Ovary (tissue), 9 donors: ENCODE data around the gene PLEKHA7. TPM values are rescaled to one million over a fixed set of nuclear protein-coding genes. Genes with fewer than 3 reads are reported as not detected.

ENCODE experiments used
- DNase-seq, 5 donors: peaks; one replicate each; pipeline ENCODE4 v3.0.0-alpha.2; 2019 to 2020
- H3K27ac ChIP-seq, 2 donors: fragments of 200-600 bp; one replicate each; pipeline versions ENCODE4 v1.5.1 to v1.8.0; 2019 to 2022
- H3K27me3 ChIP-seq: fragments of 200-600 bp; one replicate; pipeline ENCODE4 v1.8.0; 2022
- H3K36me3 ChIP-seq: fragments of 200-600 bp; sonication (generic); one replicate; pipeline ENCODE4 v1.5.1; 2019
- H3K4me1 ChIP-seq: one replicate; pipeline ENCODE4 v1.8.1; 2013; ENCODE audit warnings: mild to moderate bottlenecking, moderate library complexity; ENCODE audit not compliant: insufficient read depth
- H3K4me3 ChIP-seq: fragments of 200-600 bp; sonication (generic); one replicate; pipeline ENCODE4 v1.5.1; 2017
- H3K9me3 ChIP-seq, 2 donors: fragments of 200-600 bp in 1 of 2; sonication (generic) in 1 of 2; one replicate each; pipeline versions ENCODE4 v1.5.1 to v1.8.1; 2013 to 2019; ENCODE audit warnings: mild to moderate bottlenecking in 1 of 2, moderate library complexity in 1 of 2
- EP300 ChIP-seq: sonication (generic); formaldehyde crosslinking; IDR thresholded peaks from one replicate; pipeline ENCODE4 v1.6.1; 2017; ENCODE audit warnings: antibody characterized with exemption
- POLR2A ChIP-seq: fragments of 450-650 bp; IDR thresholded peaks from one replicate; pipeline ENCODE4 v1.6.1; 2017; ENCODE audit warnings: antibody characterized with exemption, mild to moderate bottlenecking, moderate library complexity
- WGBS, 3 donors: extraction: QIAGEN DNeasy Blood & Tissue Kit in 1 of 3; methylation state at CpG; one replicate each; pipeline versions ENCODE4 v1.1.5 to v1.1.7; 2013 to 2017; 5-methylcytosine and 5-hydroxymethylcytosine counted together
- intact Hi-C, 4 donors: fragments of 100-400 bp; cut with DNase I; formaldehyde crosslinking; loops; one replicate each; pipeline versions ENCODE4 v1.11.0 to v1.15.1; 2022 to 2023
- polyA plus RNA-seq, 2 donors: library from polyadenylated mRNA; stranded (reverse); fragments of 200-250 nt in 1 of 2; fragments of 350-450 nt in 1 of 2; fragmentation: Illumina TruSeq in 1 of 2; extraction: RNeasy Lipid Tissue Mini Kit (QIAGEN cat#74804) in 1 of 2; gene quantifications; one replicate each; pipeline ENCODE4 v1.2.3, GENCODE V29; 2013 to 2014
- total RNA-seq, 7 donors: library from RNA; depleted of rRNA in 2 of 7; stranded (reverse); fragments of >200 nt in 2 of 7; fragmentation: NEBNext Ultra II Directional in 3 of 7; extraction: Animal tissue kit (Norgen Biotek cat#: 25700) in 3 of 7; gene quantifications; one replicate each; pipeline versions ENCODE4 v1.1.0 to v1.2.4, GENCODE V29; 2016 to 2023
- TF ChIP-seq, protein P1 (sequence below), 3 donors: fragments of 450-650 bp in 2 of 3; fragments of 200-600 bp in 1 of 3; IDR thresholded peaks; one replicate each; pipeline versions ENCODE4 v1.5.1 to v1.8.0; 2016 to 2022; ENCODE audit warnings: antibody characterized with exemption in 3 of 3, mild to moderate bottlenecking in 1 of 3
- donor health status: DM: no; HTN: no; CAD: no; lungs with moderate emphysema.
- donor health status: DM: no; HTN: no; CAD: no.
- donor health status: Bipolar disorder and iron deficiency.
- donor health status: DM: yes; HTN: yes; CAD: no.
- donor health status: DM: no; HTN: no; CAD: no.
- donor health status: DM: yes; HTN: yes; CAD: no.

Gene PLEKHA7
- total and polyA plus RNA-seq, 9 donors, result 9.6 to 29.5 (median 15.9) TPM

- TF ChIP-seq POLR2A (no peak), EP300 (no peak)
- TF ChIP-seq, protein P1, sequence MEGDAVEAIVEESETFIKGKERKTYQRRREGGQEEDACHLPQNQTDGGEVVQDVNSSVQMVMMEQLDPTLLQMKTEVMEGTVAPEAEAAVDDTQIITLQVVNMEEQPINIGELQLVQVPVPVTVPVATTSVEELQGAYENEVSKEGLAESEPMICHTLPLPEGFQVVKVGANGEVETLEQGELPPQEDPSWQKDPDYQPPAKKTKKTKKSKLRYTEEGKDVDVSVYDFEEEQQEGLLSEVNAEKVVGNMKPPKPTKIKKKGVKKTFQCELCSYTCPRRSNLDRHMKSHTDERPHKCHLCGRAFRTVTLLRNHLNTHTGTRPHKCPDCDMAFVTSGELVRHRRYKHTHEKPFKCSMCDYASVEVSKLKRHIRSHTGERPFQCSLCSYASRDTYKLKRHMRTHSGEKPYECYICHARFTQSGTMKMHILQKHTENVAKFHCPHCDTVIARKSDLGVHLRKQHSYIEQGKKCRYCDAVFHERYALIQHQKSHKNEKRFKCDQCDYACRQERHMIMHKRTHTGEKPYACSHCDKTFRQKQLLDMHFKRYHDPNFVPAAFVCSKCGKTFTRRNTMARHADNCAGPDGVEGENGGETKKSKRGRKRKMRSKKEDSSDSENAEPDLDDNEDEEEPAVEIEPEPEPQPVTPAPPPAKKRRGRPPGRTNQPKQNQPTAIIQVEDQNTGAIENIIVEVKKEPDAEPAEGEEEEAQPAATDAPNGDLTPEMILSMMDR (IDR thresholded peaks at IDR 0.05), result peak; percentile 4 to 60 (median 37)
- Histone ChIP-seq H3K27me3 (no peaks in the 10 kb centered on the region), H3K27ac (no peak overlapping the region), H3K9me3 (no peaks in the 10 kb centered on the region), H3K4me3 (no peak overlapping the region), H3K4me1 (peaks cover 9% of the 10 kb centered on the region), H3K36me3 (no peaks in the 10 kb centered on the region)
- peak in 1 of 5 donors; percentile 31 for DNase-seq
- intact Hi-C loops, result no loop called here
- 20 to 27% (median 24%) methylated on average over 6 of the region's 6 CpGs for WGBS, 3 donors
Observed at GRCh38 chr11:16935518-16936302, 78.5 kb downstream of the PLEKHA7 start.

GRCh38 chr11:16933756-16934603, 80.2 kb downstream of the PLEKHA7 start:
- WGBS, 3 donors, result 17 to 31% (median 19%) methylated on average over 8 of the region's 8 CpGs
- peak in 4 of 5 donors; percentile 45 to 70 (median 56) for DNase-seq
- Histone ChIP-seq H3K27me3 (no peaks in the 10 kb centered on the region), H3K36me3 (no peaks in the 10 kb centered on the region), H3K4me1 (peaks cover 9% of the 10 kb centered on the region), H3K27ac (peak overlapping the region in 1 of 2 donors; percentile 48), H3K9me3 (no peaks in the 10 kb centered on the region), H3K4me3 (no peak overlapping the region)
- TF ChIP-seq EP300 (no peak), POLR2A (no peak)
- TF ChIP-seq, protein P1 (IDR thresholded peaks at IDR 0.05), result no peak
- intact Hi-C loops, result no loop called here

DNA sequence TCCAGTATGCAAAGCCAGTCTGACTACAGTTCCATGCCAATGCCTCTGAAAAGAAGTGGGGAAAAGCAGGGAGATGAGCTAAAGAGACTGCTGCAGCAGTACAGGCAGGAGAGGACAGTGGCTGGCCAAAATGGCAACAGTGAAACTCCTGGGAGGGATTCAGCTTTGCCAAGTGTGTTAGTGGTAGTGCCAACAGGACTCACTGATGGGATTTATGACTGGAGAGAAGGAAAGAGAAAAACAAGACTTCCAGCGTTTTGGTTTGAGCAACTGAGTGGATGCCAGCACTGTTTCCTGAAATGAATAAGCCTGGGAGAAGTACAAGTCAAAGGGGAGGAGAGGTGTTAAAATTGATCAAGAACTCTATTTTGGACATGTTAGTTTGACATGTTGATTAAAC, 80.9 kb downstream of the PLEKHA7 start:
- H3K9me3 ChIP-seq, result no peaks in the 10 kb centered on the region
- no peaks in the 10 kb centered on the region for H3K36me3 ChIP-seq
- peaks cover 9% of the 10 kb centered on the region for H3K4me1 ChIP-seq
- peak overlapping the region in 1 of 2 donors; percentile 48 for H3K27ac ChIP-seq
- DNase-seq, result peak in 1 of 5 donors; percentile 17
- intact Hi-C loops, result no loop called here
- TF ChIP-seq EP300 (no peak), POLR2A (no peak)
- TF ChIP-seq, protein P1 (IDR thresholded peaks at IDR 0.05), result no peak
- WGBS, 3 donors, result 2 to 20% (median 11%) methylated on average over 1 of the region's 1 CpG
- no peak overlapping the region for H3K4me3 ChIP-seq
- H3K27me3 ChIP-seq, result no peaks in the 10 kb centered on the region

- intact Hi-C loops, result loop anchor here in 1 of 4 donors (10.0 kb wide), 1 partner anchor 113 kb away; no protein-coding TSS in a partner anchor
- 93 to 97% (median 94%) methylated on average over 4 of the region's 4 CpGs for WGBS, 3 donors
- H3K4me3 ChIP-seq, result no peak overlapping the region
- no peaks in the 10 kb centered on the region for H3K9me3 ChIP-seq
- H3K27me3 ChIP-seq, result no peaks in the 10 kb centered on the region
- no peak for DNase-seq
- no peak overlapping the region for H3K27ac ChIP-seq
- TF ChIP-seq POLR2A (no peak), EP300 (no peak)
- TF ChIP-seq, protein P1 (IDR thresholded peaks at IDR 0.05), result no peak
- H3K4me1 ChIP-seq, result peaks cover 17% of the 10 kb centered on the region
- no peaks in the 10 kb centered on the region for H3K36me3 ChIP-seq
Observed at GRCh38 chr11:16928044-16928443, 86.2 kb downstream of the PLEKHA7 start.
